AML-193 (cell line): ENCODE results near the gene PIGV.
"Not testable (repeated sequence)": the region's sequence is repeated elsewhere in the genome, so short reads cannot be mapped to it uniquely, and the experiment has no call there.

Source experiments
- DNase-seq, 2 experiments: peaks; one replicate each; lab custom pipeline; 2025; lab: John Stamatoyannopoulos, UW

Gene PIGV

GRCh38 chr1:26792924-26793323 is 5.2 kb downstream of the PIGV start:
- DNase-seq: no peak

- DNase-seq: no peak
These were observed 6.6 kb downstream of the PIGV start for GRCh38 chr1:26794391-26794790.

- no peak for DNase-seq
These were observed 9.9 kb downstream of the PIGV start for GRCh38 chr1:26797627-26798026.

- no peak for DNase-seq
These were observed 11.9 kb downstream of the PIGV start for GRCh38 chr1:26799479-26800142.

- not testable (repeated sequence) for DNase-seq
These were observed 16.2 kb downstream of the PIGV start for GRCh38 chr1:26803932-26804331.

GRCh38 chr1:26810105-26810504 is 22.4 kb downstream of the PIGV start:
- DNase-seq: peak; percentile 64 to 67

GRCh38 chr1:26811057-26811456 is 23.3 kb downstream of the PIGV start:
- DNase-seq: no peak

- no peak for DNase-seq
These were observed 24.0 kb downstream of the PIGV start for GRCh38 chr1:26811708-26812107.

- no peak for DNase-seq
These were observed 26.6 kb downstream of the PIGV start for GRCh38 chr1:26814377-26814776.

- DNase-seq: no peak
These were observed 27.1 kb downstream of the PIGV start for GRCh38 chr1:26814893-26815292.

- peak; percentile 74 to 83 for DNase-seq
These were observed 33.1 kb downstream of the PIGV start for GRCh38 chr1:26820784-26821269.

- no peak for DNase-seq
These were observed 35.1 kb downstream of the PIGV start for GRCh38 chr1:26822737-26823395.

GRCh38 chr1:26824731-26825130 is 37.0 kb downstream of the PIGV start:
- no peak for DNase-seq

- peak; percentile 15 to 17 for DNase-seq
These were observed 38.7 kb downstream of the PIGV start, which contains the start of gene ZDHHC18 for GRCh38 chr1:26826261-26827105. Gene ZDHHC18 (plus strand): TSS chr1:26826688. CDS start chr1:26826805, 117 bp downstream.

- no peak for DNase-seq
These were observed 39.4 kb downstream of the PIGV start for GRCh38 chr1:26827106-26827604.

GRCh38 chr1:26827663-26828062 is 39.9 kb downstream of the PIGV start:
- no peak for DNase-seq

GRCh38 chr1:26828411-26828991 is 40.8 kb downstream of the PIGV start:
- DNase-seq: peak in 1 of 2 experiments; percentile 28

GRCh38 chr1:26829184-26829911 is 41.6 kb downstream of the PIGV start:
- no peak for DNase-seq

GRCh38 chr1:26831059-26831458 is 43.3 kb downstream of the PIGV start:
- DNase-seq: no peak

- no peak for DNase-seq
These were observed 43.9 kb downstream of the PIGV start for GRCh38 chr1:26831546-26832248.
